HG03432 (cell line): Measurements from ENCODE around the gene CDH13.

Experiments
- ATAC-seq: cut with Tn5 transposase; IDR thresholded peaks from one replicate; pipeline ENCODE4 v1.9.1; 2021; ENCODE audit warnings: mild to moderate bottlenecking, moderate library complexity; ENCODE audit not compliant: unreplicated experiment

CDH13 gene

DNA sequence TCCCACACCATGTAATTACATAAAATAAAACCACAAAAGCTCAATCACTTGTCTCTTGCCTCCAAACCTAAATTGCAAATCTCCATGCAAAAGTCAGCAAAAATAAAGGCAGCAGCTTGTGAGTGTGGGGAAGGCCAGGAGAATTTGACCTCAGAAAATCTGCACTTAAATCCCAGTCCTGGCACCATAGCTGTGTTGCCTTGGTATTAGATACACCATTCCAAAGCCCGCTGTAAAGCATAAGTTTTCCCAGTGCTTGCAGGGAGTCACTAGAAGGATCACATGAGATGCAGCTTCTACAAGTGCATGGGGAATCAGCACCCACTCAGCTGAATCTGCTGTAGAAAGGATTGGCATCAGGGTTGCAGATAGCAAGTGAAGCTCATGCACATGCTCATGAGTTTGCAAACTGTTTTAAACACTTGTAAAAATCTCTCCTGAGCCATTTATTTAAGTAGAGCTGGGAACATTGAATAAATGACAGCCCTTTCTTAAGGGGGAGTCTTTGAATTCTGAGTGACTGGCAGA is 686.0 kb downstream of the CDH13 start:
- no peak for ATAC-seq

DNA sequence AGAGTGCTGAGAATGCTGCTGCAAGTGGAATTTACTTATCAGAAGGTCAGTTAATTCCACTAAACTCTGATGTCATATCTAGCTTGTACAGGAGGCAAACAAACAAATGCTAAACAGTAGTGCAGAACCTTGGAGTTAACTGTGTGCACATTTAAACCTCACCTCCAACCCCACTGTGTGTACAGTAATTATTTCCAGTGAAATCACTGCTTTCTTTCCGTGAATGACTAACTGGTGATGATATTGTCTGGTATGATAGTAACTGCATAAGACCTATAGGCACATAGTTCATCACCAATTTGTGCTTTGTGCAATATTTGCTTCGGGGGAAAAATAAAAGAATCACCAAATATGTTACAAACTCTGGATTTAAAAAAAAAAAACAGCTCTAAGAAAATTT is 688.5 kb downstream of the CDH13 start:
- ATAC-seq: no peak

DNA sequence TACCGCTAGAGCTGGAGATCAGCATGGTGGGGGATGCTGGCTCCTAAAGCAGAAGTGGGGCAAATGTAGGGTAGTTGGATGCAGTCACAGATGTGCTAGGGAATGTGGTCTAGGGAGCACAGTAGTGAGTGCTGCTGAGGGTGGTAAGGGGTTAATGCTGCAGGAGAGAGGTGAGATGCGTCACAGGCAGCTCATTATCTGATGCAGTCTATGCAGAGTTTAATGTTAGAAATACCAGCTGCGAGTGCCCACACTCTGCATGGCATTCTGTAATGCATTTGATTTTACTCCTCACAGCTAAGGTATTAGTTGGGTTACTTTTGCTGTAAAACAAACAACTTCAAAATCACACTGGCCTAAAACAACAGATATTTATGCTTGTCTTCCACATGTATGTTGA is 689.7 kb downstream of the CDH13 start:
- no peak for ATAC-seq

GRCh38 chr16:83318390-83318789 is 691.6 kb downstream of the CDH13 start:
- ATAC-seq: no peak

DNA sequence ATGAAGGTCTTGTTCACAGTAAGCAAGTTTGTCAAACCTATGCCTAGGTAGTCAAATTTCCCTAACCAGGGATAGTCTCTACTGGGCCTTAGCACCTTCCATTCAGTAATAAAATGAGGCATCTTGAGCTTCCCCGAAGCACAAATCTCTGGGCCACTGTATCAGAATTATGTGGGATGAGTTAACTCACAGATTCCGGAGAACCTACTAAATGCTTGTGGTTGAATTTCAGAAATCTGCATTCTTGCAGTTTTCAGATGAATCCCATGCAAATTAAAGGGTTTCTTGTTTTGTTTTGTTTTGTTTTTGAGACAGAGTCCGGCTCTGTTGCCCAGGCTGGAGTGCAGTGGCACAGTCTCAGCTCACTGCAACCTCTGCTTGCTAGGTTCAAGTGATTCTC is 702.2 kb downstream of the CDH13 start:
- no peak for ATAC-seq

DNA sequence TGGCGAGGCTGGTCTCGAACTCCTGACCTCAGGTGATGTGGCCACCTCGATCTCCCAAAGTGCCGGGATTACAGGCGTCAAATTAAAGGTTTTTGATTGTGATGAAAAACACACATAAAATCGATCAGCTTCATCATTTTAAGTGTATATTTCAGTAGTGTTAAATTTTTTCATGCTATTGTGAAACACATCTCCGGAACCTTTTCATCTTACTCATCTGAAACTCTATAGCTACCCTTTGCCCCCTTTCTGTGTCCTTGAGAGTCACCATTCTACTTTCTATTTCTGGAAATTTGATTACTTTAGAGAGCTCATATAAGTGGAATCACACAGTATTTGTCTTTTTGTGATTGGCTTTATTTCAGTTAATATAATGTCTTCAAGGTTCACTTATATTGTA is 702.7 kb downstream of the CDH13 start:
- ATAC-seq: no peak

DNA sequence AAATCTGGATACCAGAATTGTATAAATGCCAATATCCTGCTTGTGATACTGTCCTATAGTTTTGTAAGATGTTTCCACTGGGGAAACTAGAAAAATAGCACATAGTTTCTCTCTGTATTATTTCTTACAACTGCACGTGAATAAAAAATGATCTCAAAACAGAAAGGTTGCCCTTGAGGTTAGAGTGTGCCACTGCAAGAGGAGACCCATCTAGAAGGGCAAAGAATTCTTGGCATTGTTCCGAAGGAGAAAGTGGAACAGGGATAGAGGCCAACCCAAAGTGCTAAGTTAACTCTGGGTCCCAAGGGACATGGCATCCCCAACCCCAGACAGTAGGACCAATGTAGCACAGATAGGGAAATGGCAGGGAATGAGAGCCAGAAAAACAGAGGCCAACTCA is 703.5 kb downstream of the CDH13 start:
- ATAC-seq: no peak

DNA sequence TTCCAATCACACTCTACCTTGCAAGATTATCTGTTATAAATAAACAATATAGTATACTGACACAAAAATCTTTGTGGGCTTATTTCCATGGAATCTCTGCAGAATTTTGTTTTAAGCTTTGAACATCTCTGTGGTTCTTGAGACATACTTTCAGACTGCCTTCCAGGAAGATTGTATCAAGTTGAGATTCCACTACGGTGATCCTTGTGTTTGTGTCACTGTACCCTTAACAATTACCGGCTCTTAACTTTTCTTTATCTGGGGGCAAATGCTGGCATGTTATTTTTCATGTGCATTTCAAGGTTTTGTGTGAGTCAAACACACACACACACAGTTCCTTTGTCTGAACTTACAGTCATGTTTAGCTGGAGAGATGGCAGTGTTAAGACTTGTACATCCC is 708.3 kb downstream of the CDH13 start:
- ATAC-seq: no peak

GRCh38 chr16:83336603-83337002 is 709.8 kb downstream of the CDH13 start:
- ATAC-seq: no peak

GRCh38 chr16:83338138-83338537 is 711.4 kb downstream of the CDH13 start:
- no peak for ATAC-seq

DNA sequence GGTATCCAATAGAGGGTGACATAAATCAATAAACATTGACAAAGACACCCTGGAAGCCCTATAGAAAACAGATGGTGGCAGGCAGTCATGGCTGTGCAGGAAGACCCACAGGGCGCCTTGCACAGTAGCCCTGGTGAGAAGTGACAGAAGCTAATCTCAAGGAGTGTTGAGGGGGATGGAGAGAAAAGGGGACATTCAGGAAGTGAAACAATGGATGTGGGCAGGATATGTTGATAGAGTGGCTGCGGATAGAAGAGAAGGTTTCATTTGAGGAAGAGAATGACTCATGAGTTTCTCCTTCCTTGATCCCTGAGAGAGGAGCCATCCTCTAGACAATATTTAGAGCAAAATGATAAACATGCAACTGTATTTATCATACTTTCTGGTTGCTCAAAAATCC is 712.2 kb downstream of the CDH13 start:
- ATAC-seq: no peak

DNA sequence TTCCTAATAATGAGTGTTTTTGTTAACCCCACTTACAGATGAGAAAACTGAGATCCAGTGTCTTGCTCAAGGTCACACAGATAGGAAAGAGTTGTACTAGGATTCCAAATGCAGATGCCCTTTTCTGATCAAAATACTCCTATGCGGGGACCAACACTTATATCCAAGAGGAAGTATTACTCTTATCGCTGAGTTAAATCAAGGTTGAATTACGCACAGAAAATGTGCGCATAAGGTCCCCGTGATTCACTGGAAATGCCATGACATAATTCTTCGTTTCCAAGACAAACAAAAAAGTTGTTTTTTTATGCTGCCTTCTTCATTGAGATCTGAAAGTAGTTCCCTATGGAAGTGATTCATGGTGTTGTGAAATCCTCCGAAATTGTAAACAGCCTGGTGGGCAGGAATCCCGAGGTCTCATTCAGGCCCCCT is 717.2 kb downstream of the CDH13 start:
- ATAC-seq: no peak

- no peak for ATAC-seq
Observed at GRCh38 chr16:83345846-83346640, 719.3 kb downstream of the CDH13 start.

- ATAC-seq: no peak
Observed at GRCh38 chr16:83348991-83349390, 722.2 kb downstream of the CDH13 start.

DNA sequence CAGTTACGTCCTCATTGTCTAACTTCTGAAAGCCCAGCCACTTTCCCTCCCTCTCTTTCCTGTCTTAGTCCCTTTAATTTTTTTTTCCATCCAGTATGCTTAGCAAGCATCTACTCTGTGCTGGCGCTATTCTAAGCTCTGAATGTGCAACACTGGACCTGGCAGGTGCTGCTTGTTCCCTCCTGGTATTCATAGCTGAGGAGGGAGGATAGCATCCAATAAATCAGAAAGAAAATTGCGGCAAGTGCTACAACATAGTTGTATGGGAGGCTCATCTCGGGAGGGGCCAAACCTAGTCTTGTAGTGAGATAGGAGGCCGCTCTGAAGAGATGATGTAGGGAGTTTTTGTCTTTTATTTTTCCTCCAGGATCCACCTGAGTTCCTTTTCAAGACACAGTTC is 723.7 kb downstream of the CDH13 start:
- ATAC-seq: no peak

DNA sequence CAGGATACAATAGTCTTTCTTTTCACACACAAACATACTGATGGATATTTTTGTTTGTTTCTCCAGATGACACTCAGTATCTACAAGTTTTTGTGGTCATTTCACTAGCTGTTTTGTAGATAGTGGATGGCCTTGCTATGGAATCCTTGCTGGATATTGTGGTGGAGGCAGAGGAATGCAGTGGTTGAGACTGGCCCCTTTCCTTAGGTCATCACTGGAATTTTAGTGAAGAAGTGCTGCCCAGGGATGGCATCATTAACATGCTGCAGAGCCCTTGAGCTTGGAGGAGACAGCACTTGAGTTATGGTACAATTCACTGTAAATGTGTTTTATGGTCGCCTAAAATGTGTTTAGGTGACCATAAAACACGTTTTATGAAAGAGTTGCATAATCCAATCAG is 725.1 kb downstream of the CDH13 start:
- ATAC-seq: no peak

- no peak for ATAC-seq
Observed at GRCh38 chr16:83353241-83353640, 726.5 kb downstream of the CDH13 start.

DNA sequence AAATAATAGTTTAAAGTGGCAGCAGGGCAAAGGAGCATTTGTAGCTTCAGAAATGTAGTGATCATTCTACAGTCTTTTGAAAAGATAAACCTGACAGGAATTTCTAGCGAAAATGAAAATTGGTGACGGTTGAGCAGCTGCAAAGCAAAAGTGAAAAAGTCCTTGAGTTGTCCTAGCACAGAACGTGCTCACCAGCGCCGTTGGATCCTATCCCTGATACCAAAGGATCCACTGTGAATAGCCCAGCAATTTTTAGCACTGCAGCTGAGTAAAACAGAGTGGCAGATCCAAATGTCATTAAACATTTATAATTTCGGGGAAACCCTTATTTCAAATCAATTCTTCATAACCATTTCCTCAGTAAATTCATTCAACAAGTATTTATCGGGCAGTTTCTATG is 727.2 kb downstream of the CDH13 start:
- no peak for ATAC-seq

GRCh38 chr16:83355570-83356218 is 728.9 kb downstream of the CDH13 start:
- no peak for ATAC-seq

DNA sequence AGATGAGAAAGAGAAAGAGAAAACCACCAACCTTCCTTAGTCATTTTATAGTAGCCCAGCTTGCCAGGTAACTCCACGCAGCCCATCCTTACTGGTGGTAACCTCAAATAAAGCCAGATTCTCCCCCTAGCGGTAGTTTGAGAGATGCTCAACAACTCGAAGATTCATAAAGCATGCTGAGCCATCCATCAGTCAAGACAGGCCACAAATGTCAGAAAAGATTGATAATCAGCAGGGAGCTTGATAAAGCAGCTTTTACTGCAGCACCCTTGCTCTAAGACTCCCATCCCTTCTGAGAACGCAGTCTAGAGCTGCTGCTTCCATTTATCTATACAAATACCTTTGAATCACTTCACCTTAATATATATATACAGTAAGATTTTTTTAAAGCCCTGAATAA is 729.5 kb downstream of the CDH13 start:
- no peak for ATAC-seq

DNA sequence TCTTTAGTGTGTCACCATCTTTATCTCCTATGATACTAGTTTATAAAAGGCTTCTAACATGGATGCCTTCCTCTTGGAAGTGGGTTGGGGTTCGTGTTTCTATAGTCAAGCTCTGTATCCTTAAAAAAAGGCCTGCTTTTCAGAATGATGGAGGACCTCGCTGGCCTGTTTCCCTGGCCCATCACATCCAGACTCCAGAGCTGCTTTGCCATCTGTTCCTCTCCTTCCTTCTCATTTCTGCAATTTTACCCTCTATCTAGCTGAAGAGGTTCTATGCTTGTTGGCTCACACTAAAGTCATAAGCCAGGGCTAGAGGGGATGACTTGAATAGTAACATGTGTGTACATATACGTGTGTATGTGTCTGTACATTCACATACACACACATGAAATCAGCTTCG is 730.2 kb downstream of the CDH13 start:
- ATAC-seq: no peak

DNA sequence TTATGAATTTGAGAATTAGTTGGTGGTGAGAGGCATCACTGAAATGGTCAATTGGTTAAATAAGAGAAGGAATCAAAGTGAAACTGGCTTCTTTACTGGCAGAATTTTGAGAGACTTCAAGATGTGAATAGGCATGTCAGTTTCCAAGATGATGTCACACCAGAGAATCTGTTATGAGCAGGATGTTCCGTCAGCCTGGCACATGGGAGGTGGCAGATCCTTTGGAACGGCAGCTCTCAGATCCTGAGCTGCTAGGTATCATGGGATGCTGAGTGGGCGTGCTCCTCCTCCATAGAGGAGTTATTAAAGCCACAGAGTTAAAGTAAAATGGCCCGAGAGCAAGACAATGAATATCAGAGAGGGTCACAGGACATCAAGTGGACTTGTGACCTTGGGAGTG is 736.8 kb downstream of the CDH13 start:
- ATAC-seq: no peak
